Measurements from ENCODE around the gene SPATA31A1. TPM values are rescaled to one million over a fixed set of nuclear protein-coding genes. Genes with fewer than 3 reads are reported as not detected.

Gene SPATA31A1
- not detected in 5 replicates for total RNA-seq (2022; extraction: Qiagen RNA extraction)

DNA sequence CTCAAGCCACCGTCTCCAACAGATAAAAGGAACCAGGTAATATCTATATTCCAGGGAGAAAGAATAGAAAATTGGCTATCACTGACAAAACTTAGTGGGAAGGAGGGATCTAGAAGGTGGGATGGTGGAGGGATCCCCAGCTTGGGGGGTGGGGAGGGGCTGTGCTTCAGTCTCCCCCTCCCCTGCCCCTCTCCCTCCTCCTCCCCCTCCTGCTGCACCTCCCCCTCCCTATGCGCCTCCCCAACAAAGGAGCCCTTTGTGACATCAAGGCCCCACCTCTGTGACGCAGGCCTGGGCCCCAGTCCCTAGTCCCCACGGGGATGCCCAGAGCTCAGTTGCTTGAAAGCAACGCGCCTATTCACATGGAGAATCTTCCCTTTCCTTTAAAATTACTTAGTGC lies at the start of gene SPATA31A1:
TSS of gene SPATA31A1 (plus strand) at position 301 of the 400 bp plus-strand sequence. CDS start at position 363, 62 bp downstream.

Other genes starting within 250 kb of the SPATA31A1 start
- gene CNTNAP3, start 67.5 kb upstream of the SPATA31A1 start, total RNA-seq (2022; extraction: Qiagen RNA extraction), result 6.4 to 10.4 TPM (median 8.8 TPM) in 5 replicates